HG02588 (cell line): ENCODE data around the gene LRRC14B.
"Not testable (repeated sequence)": the region's sequence is repeated elsewhere in the genome, so short reads cannot be mapped to it uniquely, and the experiment has no call there.

Experiments used
- ATAC-seq: cut with Tn5 transposase; IDR thresholded peaks from one replicate; pipeline ENCODE4 v1.9.1; 2021; ENCODE audit warnings: mild to moderate bottlenecking, moderate library complexity; ENCODE audit not compliant: unreplicated experiment

Gene LRRC14B

GRCh38 chr5:190366-191035, 794 bp upstream of the LRRC14B start:
- ATAC-seq, result no peak

- no peak for ATAC-seq
Observed at GRCh38 chr5:191949-192690, 825 bp downstream of the LRRC14B start.

- no peak for ATAC-seq
Observed at GRCh38 chr5:192691-192969, 1.3 kb downstream of the LRRC14B start.

GRCh38 chr5:192970-193831, 1.9 kb downstream of the LRRC14B start:
- no peak for ATAC-seq

GRCh38 chr5:194102-194501, 2.8 kb downstream of the LRRC14B start:
- ATAC-seq, result no peak

- ATAC-seq, result no peak
Observed at GRCh38 chr5:194603-195209, 3.4 kb downstream of the LRRC14B start.

GRCh38 chr5:195401-196160, 4.3 kb downstream of the LRRC14B start:
- no peak for ATAC-seq

- no peak for ATAC-seq
Observed at GRCh38 chr5:196350-196749, 5.1 kb downstream of the LRRC14B start.

- not testable (repeated sequence) for ATAC-seq
Observed at GRCh38 chr5:197031-197430, 5.7 kb downstream of the LRRC14B start.

GRCh38 chr5:197892-198489, 6.7 kb downstream of the LRRC14B start:
- no peak for ATAC-seq

- no peak for ATAC-seq
Observed at GRCh38 chr5:198516-199196, 7.4 kb downstream of the LRRC14B start.

GRCh38 chr5:199197-199949, 8.1 kb downstream of the LRRC14B start:
- ATAC-seq, result no peak

GRCh38 chr5:199950-200645, 8.8 kb downstream of the LRRC14B start:
- no peak for ATAC-seq

GRCh38 chr5:200985-201384, 9.7 kb downstream of the LRRC14B start:
- no peak for ATAC-seq

GRCh38 chr5:201672-202071, 10.4 kb downstream of the LRRC14B start:
- ATAC-seq, result no peak

GRCh38 chr5:203246-203930, 12.1 kb downstream of the LRRC14B start:
- no peak for ATAC-seq

- ATAC-seq, result no peak
Observed at GRCh38 chr5:204001-204400, 12.7 kb downstream of the LRRC14B start.

- no peak for ATAC-seq
Observed at GRCh38 chr5:204462-204861, 13.2 kb downstream of the LRRC14B start.
